ENCODE data around the gene SLC22A23.

The SLC22A23 gene

DNA sequence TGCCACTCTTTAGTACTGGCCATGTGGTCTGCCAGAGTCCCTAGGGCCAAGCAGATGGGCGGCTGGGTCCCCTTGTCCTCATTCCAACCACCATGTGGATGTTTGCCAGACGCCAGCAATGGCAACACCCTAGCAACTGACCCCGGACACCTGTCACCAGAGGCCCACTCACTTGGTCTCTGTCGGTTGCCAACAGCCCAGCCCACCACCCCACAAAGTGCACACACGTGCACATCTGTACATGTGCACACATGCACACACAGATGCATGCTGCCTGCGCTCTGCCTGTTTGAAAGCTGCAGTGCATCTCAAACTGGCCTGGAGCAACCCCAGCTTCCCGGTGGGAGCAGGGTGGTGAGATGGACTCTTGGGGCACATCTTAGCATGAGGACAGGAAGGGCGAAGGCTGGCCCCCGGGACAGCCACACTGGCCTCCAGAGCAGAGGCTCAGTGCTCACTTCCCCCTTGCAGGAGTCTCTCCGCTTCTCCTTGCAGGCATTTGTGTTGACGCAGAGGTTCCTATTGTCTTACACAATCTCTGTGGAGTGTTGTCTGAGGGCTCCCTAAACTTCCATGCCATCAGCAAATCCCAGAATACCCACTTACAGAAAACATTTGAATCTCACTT, 144.1 kb downstream of the SLC22A23 start:
- ChIA-PET POLR2A (no interaction called here), CTCF (no interaction called here)
- H3K4me3 ChIP-seq (ENCODE audit: low read depth, low read length), result no peak overlapping the region
- TF ChIP-seq, protein P1, sequence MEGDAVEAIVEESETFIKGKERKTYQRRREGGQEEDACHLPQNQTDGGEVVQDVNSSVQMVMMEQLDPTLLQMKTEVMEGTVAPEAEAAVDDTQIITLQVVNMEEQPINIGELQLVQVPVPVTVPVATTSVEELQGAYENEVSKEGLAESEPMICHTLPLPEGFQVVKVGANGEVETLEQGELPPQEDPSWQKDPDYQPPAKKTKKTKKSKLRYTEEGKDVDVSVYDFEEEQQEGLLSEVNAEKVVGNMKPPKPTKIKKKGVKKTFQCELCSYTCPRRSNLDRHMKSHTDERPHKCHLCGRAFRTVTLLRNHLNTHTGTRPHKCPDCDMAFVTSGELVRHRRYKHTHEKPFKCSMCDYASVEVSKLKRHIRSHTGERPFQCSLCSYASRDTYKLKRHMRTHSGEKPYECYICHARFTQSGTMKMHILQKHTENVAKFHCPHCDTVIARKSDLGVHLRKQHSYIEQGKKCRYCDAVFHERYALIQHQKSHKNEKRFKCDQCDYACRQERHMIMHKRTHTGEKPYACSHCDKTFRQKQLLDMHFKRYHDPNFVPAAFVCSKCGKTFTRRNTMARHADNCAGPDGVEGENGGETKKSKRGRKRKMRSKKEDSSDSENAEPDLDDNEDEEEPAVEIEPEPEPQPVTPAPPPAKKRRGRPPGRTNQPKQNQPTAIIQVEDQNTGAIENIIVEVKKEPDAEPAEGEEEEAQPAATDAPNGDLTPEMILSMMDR (IDR thresholded peaks at IDR 0.05; ENCODE audit: insufficient read depth, low read length, missing control alignments), result no peak
- DNase-seq (ENCODE audit: low read depth, low spot score), result no peak

- ChIA-PET CTCF (no interaction called here), POLR2A (no interaction called here)
- TF ChIP-seq, protein P1 (IDR thresholded peaks at IDR 0.05; ENCODE audit: insufficient read depth, low read length, missing control alignments), result no peak
- DNase-seq (ENCODE audit: low read depth, low spot score), result no peak
- H3K4me3 ChIP-seq (ENCODE audit: low read depth, low read length), result no peak overlapping the region
Measured at GRCh38 chr6:3311826-3312225, 145.0 kb downstream of the SLC22A23 start.

GRCh38 chr6:3310703-3311102, 146.1 kb downstream of the SLC22A23 start:
- TF ChIP-seq, protein P1 (IDR thresholded peaks at IDR 0.05; ENCODE audit: insufficient read depth, low read length, missing control alignments), result no peak
- DNase-seq (ENCODE audit: low read depth, low spot score), result no peak
- H3K4me3 ChIP-seq (ENCODE audit: low read depth, low read length), result no peak overlapping the region
- ChIA-PET CTCF (no interaction called here), POLR2A (no interaction called here)

DNA sequence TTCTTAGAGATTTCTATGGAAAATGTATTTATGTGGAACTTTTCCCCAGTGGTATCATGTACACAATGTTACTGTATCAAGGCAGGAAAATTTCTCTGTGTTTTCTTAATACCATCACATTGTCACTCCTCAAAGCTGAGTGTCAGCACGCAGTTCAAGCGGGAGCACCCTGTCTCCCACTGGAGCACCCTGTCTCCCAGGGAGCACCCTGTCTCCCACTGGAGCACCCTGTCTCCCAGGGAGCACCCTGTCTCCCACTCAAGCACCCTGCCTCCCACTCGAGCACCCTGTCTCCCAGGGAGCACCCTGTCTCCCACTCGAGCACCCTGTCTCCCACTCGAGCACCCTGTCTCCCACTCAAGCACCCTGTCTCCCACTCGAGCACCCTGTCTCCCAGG, 146.8 kb downstream of the SLC22A23 start:
- TF ChIP-seq, protein P1 (IDR thresholded peaks at IDR 0.05; ENCODE audit: insufficient read depth, low read length, missing control alignments), result no peak
- CTCF ChIA-PET, result no interaction called here
- POLR2A ChIA-PET, result no interaction called here
- H3K4me3 ChIP-seq (ENCODE audit: low read depth, low read length), result no peak overlapping the region
- no peak for DNase-seq (ENCODE audit: low read depth, low spot score)

DNA sequence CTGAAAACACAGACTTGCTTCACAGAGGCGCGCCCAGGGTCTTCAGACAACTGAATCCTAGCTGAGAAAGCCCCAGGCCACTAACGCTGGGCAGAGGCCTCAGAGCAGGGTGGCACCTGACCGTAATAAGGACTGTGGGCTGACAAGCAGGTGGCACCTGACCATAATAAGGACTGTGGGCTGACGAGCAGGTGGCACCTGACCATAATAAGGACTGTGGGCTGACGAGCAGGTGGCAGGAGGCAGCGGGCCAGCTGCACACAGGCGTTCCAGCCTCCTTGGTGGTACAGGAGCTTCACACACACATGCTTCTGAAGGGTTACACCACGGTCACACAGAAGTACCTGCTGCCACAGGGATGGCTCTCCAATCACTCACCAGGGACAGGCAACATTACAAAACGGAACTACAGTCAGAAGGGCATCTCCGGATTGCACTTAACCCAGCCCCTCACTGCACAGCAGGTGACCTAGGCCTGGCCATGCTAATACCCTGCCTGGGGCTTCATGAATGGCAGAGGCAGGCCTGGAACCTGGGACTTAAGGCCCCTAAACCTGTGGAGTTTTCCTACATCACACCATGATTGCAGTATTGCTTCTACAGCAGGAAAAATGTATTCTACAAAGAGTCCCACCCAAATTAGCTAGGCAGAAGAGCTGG, 147.3 kb downstream of the SLC22A23 start:
- no peak for DNase-seq (ENCODE audit: low read depth, low spot score)
- TF ChIP-seq, protein P1 (IDR thresholded peaks at IDR 0.05; ENCODE audit: insufficient read depth, low read length, missing control alignments), result no peak
- ChIA-PET CTCF (no interaction called here), POLR2A (no interaction called here)
- H3K4me3 ChIP-seq (ENCODE audit: low read depth, low read length), result no peak overlapping the region

GRCh38 chr6:3308106-3308505, 148.7 kb downstream of the SLC22A23 start:
- ChIA-PET CTCF (no interaction called here), POLR2A (no interaction called here)
- TF ChIP-seq, protein P1 (IDR thresholded peaks at IDR 0.05; ENCODE audit: insufficient read depth, low read length, missing control alignments), result no peak
- no peak for DNase-seq (ENCODE audit: low read depth, low spot score)
- no peak overlapping the region for H3K4me3 ChIP-seq (ENCODE audit: low read depth, low read length)
